H9 (cell line): ENCODE data around the gene PREX1. TPM values are rescaled to one million over a fixed set of nuclear protein-coding genes. Genes with fewer than 3 reads are reported as not detected.

Source experiments
- DNase-seq: peaks from one replicate; pipeline ENCODE4 v3.0.0-alpha.2; 2017
- H2AFZ ChIP-seq: one replicate; pipeline ENCODE4 v1.6.1; 2013; ENCODE audit warnings: mild to moderate bottlenecking, low read length, control low read depth, moderate library complexity
- H2AK5ac ChIP-seq: 2 replicates; pipeline ENCODE4 v1.6.1; 2013; ENCODE audit warnings: low read length, control low read depth, mixed read lengths; ENCODE audit not compliant: insufficient read length
- H2BK120ac ChIP-seq: one replicate; pipeline ENCODE4 v1.6.1; 2013; ENCODE audit warnings: low read depth, mild to moderate bottlenecking, low read length, control low read depth, inconsistent platforms; ENCODE audit not compliant: poor library complexity, severe bottlenecking
- H2BK12ac ChIP-seq: 2 replicates; pipeline ENCODE4 v1.6.1; 2013; ENCODE audit warnings: low read length, control low read depth, mixed read lengths, low read depth; ENCODE audit not compliant: insufficient read length
- H2BK15ac ChIP-seq: 2 replicates; pipeline ENCODE4 v1.6.1; 2013; ENCODE audit warnings: low read depth, low read length, control low read depth
- H2BK20ac ChIP-seq: one replicate; pipeline ENCODE4 v1.6.1; 2013; ENCODE audit warnings: low read depth, mild to moderate bottlenecking, low read length, control low read depth, inconsistent platforms; ENCODE audit not compliant: poor library complexity, severe bottlenecking
- H2BK5ac ChIP-seq: 2 replicates; pipeline ENCODE4 v1.6.1; 2013; ENCODE audit warnings: low read length, control low read depth, mixed read lengths; ENCODE audit not compliant: insufficient read length
- H3K14ac ChIP-seq: 2 replicates; pipeline ENCODE4 v1.6.1; 2013; ENCODE audit warnings: low read length, control low read depth; ENCODE audit not compliant: insufficient read depth
- H3K18ac ChIP-seq: 2 replicates; pipeline ENCODE4 v1.6.1; 2013; ENCODE audit warnings: low read depth, mild to moderate bottlenecking, mixed read lengths, low read length, control low read depth; ENCODE audit not compliant: insufficient read length
- H3K23ac ChIP-seq: 2 replicates; pipeline ENCODE4 v1.6.1; 2013; ENCODE audit warnings: low read length, control low read depth, mixed read lengths, low read depth; ENCODE audit not compliant: insufficient read length
- H3K23me2 ChIP-seq: 2 replicates; pipeline ENCODE4 v1.6.1; 2013; ENCODE audit warnings: low read depth, mild to moderate bottlenecking, mixed read lengths, low read length, control low read depth; ENCODE audit not compliant: insufficient read length, poor library complexity, severe bottlenecking
- H3K27ac ChIP-seq: 2 replicates; pipeline ENCODE4 v1.5.1; 2013; ENCODE audit warnings: low read length, control low read depth, mixed read lengths, low read depth; ENCODE audit not compliant: insufficient read length
- H3K27me3 ChIP-seq: 2 replicates; pipeline ENCODE4 v1.6.1; 2013; ENCODE audit warnings: low read length, control low read depth, inconsistent platforms; ENCODE audit not compliant: insufficient read depth
- H3K4ac ChIP-seq: 2 replicates; pipeline ENCODE4 v1.6.1; 2013; ENCODE audit warnings: low read depth, mild to moderate bottlenecking, control low read depth, inconsistent platforms, low read length, moderate library complexity
- H3K4me1 ChIP-seq: 2 replicates; pipeline ENCODE4 v1.6.1; 2013; ENCODE audit warnings: low read length, control low read depth, inconsistent platforms; ENCODE audit not compliant: insufficient read depth
- H3K4me2 ChIP-seq: 2 replicates; pipeline ENCODE4 v1.6.1; 2013; ENCODE audit warnings: low read length, control low read depth, mixed read lengths; ENCODE audit not compliant: insufficient read length, insufficient read depth
- H3K56ac ChIP-seq: 2 replicates; pipeline ENCODE4 v1.6.1; 2013; ENCODE audit warnings: low read depth, mild to moderate bottlenecking, mixed read lengths, low read length, control low read depth; ENCODE audit not compliant: insufficient read length
- H3K79me1 ChIP-seq: 2 replicates; pipeline ENCODE4 v1.6.1; 2013; ENCODE audit warnings: low read depth, mild to moderate bottlenecking, moderate library complexity, low read length, control low read depth, inconsistent platforms; ENCODE audit not compliant: insufficient read depth, poor library complexity, severe bottlenecking
- H3K79me2 ChIP-seq: 2 replicates; pipeline ENCODE4 v1.6.1; 2013; ENCODE audit warnings: low read length, control low read depth, inconsistent platforms; ENCODE audit not compliant: insufficient read depth
- H3K9ac ChIP-seq: 2 replicates; pipeline ENCODE4 v1.6.1; 2013; ENCODE audit warnings: low read length, control low read depth, mixed read lengths; ENCODE audit not compliant: insufficient read length; ENCODE audit errors: extremely low read depth
- H3K9me3 ChIP-seq: one replicate; pipeline ENCODE4 v1.6.1; 2013; ENCODE audit warnings: low read depth, low read length, inconsistent platforms; ENCODE audit not compliant: control insufficient read depth
- H3T11ph ChIP-seq: one replicate; pipeline ENCODE4 v1.6.1; 2013; ENCODE audit warnings: mild to moderate bottlenecking, low read length, control low read depth, inconsistent platforms
- H4K20me1 ChIP-seq: one replicate; pipeline ENCODE4 v1.6.1; 2013; ENCODE audit not compliant: control insufficient read depth, insufficient read length, insufficient read depth
- H4K5ac ChIP-seq: 2 replicates; pipeline ENCODE4 v1.6.1; 2013; ENCODE audit warnings: low read depth, mild to moderate bottlenecking, mixed read lengths, low read length, control low read depth; ENCODE audit not compliant: insufficient read length
- H4K8ac ChIP-seq: replicated peaks from 2 replicates; pipeline ENCODE4 v1.6.1; 2013; ENCODE audit warnings: low read length, control low read depth, mixed read lengths, low read depth; ENCODE audit not compliant: insufficient read length
- H4K91ac ChIP-seq: 2 replicates; pipeline ENCODE4 v1.6.1; 2013; ENCODE audit warnings: low read depth, mild to moderate bottlenecking, moderate library complexity, mixed read lengths, low read length, control low read depth; ENCODE audit not compliant: insufficient read length
- H3K27ac Mint-ChIP-seq, 3 experiments: 2 replicates in 2 of 3; 3 replicates in 1 of 3; pipeline ENCODE4 v1.8.0; 2020 to 2021; ENCODE audit warnings: mixed read lengths in 3 of 3, mild to moderate bottlenecking in 1 of 3, moderate library complexity in 1 of 3
- H3K27me3 Mint-ChIP-seq: 2 replicates; pipeline ENCODE4 v1.8.0; 2021; ENCODE audit warnings: low read depth, mild to moderate bottlenecking, moderate library complexity, mixed read lengths
- H3K36me3 Mint-ChIP-seq, 3 experiments: 2 replicates in 2 of 3; 3 replicates in 1 of 3; pipeline ENCODE4 v1.8.0; 2020 to 2021; ENCODE audit warnings: low read depth in 3 of 3, mixed read lengths in 3 of 3; ENCODE audit not compliant: insufficient read depth in 1 of 3
- H3K4me1 Mint-ChIP-seq, 2 experiments: 2 replicates each; pipeline ENCODE4 v1.8.0; 2020; ENCODE audit warnings: mixed read lengths in 2 of 2
- H3K4me3 Mint-ChIP-seq, 2 experiments: 2 replicates in 1 of 2; 3 replicates in 1 of 2; pipeline ENCODE4 v1.8.0; 2020 to 2021; ENCODE audit warnings: mild to moderate bottlenecking in 2 of 2, mixed read lengths in 2 of 2, moderate library complexity in 1 of 2
- H3K9me3 Mint-ChIP-seq, 2 experiments: 2 replicates in 1 of 2; 3 replicates in 1 of 2; pipeline ENCODE4 v1.8.0; 2020; ENCODE audit warnings: mild to moderate bottlenecking in 2 of 2, mixed read lengths in 2 of 2, moderate library complexity in 1 of 2
- CTCF ChIP-seq: fragments of 200-600 bp; sonication (generic); conservative IDR thresholded peaks from 3 replicates; pipeline ENCODE4 v1.8.0; 2021; ENCODE audit warnings: antibody characterized with exemption, mild to moderate bottlenecking
- WGBS: extraction: QIAGEN DNeasy Blood & Tissue Kit; methylation state at CpG from one replicate; pipeline ENCODE4 v1.1.7; 2013; ENCODE audit warnings: missing lambda C conversion rate, low lambda C conversion rate, mixed read lengths; ENCODE audit not compliant: insufficient read length; ENCODE audit errors: extremely low coverage; 5-methylcytosine and 5-hydroxymethylcytosine counted together
- total RNA-seq: library from RNA; stranded (reverse); gene quantifications from 2 replicates; pipeline ENCODE4 v1.2.1, GENCODE V29; 2021

Gene PREX1
- total RNA-seq, 1 experiment from 2014 or later: 6.6 TPM

GRCh38 chr20:48701702-48702101, 126.1 kb downstream of the PREX1 start:
- H3K14ac ChIP-seq: no peak overlapping the region
- no peak overlapping the region for H2BK20ac ChIP-seq
- H2BK15ac ChIP-seq: no peak overlapping the region
- H4K8ac ChIP-seq: no peak overlapping the region
- no peak overlapping the region for H2AK5ac ChIP-seq
- Mint-ChIP-seq H3K4me1 (peaks cover 6 to 8% of the 10 kb centered on the region in 2 experiments), H3K9me3 (no peaks in the 10 kb centered on the region), H3K27ac (no peak overlapping the region), H3K36me3 (no peaks in the 10 kb centered on the region; a peak in 1 of 7 replicates), H3K27me3 (no peaks in the 10 kb centered on the region), H3K4me3 (no peak overlapping the region; a peak in 1 of 5 replicates)
- no peaks in the 10 kb centered on the region for H3K79me2 ChIP-seq
- H3T11ph ChIP-seq: no peak overlapping the region
- H3K56ac ChIP-seq: no peak overlapping the region
- no peak overlapping the region for H2AFZ ChIP-seq
- H2BK5ac ChIP-seq: no peak overlapping the region
- WGBS: no CpG with 5 or more reads among the region's 7 CpGs
- H3K27me3 ChIP-seq: no peaks in the 10 kb centered on the region
- TF ChIP-seq CTCF: no peak
- H3K4ac ChIP-seq: no peak overlapping the region
- H4K20me1 ChIP-seq: no peaks in the 10 kb centered on the region
- no peak overlapping the region for H2BK120ac ChIP-seq
- H4K91ac ChIP-seq: no peak overlapping the region
- no peak for DNase-seq
- H3K79me1 ChIP-seq: no peaks in the 10 kb centered on the region
- H4K5ac ChIP-seq: no peak overlapping the region
- H3K9me3 ChIP-seq: no peaks in the 10 kb centered on the region
- H3K4me1 ChIP-seq: no peaks in the 10 kb centered on the region
- H3K27ac ChIP-seq: no peak overlapping the region
- no peaks in the 10 kb centered on the region for H3K23me2 ChIP-seq
- no peak overlapping the region for H3K4me2 ChIP-seq
- H3K23ac ChIP-seq: no peak overlapping the region
- no peak overlapping the region for H3K18ac ChIP-seq
- no peak overlapping the region for H3K9ac ChIP-seq
- no peak overlapping the region for H2BK12ac ChIP-seq
